Activated naive CD4-positive, alpha-beta T cell (primary cell): Measurements from ENCODE around the gene CHMP4A.
"Not testable (repeated sequence)": the region's sequence is repeated elsewhere in the genome, so short reads cannot be mapped to it uniquely, and the experiment has no call there.

Source experiments
- DNase-seq, 4 experiments: peaks; one replicate each; lab custom pipeline; 2025; lab: John Stamatoyannopoulos, UW

Gene CHMP4A

DNA sequence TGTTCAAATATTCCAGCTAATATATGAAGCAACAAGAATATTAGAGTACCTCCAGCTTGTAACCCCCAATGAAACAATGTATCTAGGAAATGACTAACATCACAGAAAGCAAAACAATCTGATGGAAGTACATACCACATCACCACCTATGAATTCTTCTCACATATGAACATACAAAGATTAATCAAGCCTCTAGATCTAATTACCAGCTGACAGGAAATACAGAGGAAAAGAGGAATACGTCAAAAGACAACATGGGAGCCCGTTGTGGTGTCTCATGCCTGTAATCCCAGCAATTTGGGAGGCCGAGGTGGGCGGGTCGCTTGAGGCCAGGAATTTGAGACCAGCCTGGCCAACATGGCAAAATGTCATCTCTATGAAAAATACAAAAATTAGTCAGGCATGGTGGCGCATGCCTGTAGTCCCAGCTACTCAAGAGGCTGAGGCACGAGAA is 11.4 kb upstream of the CHMP4A start:
- no peak for DNase-seq

DNA sequence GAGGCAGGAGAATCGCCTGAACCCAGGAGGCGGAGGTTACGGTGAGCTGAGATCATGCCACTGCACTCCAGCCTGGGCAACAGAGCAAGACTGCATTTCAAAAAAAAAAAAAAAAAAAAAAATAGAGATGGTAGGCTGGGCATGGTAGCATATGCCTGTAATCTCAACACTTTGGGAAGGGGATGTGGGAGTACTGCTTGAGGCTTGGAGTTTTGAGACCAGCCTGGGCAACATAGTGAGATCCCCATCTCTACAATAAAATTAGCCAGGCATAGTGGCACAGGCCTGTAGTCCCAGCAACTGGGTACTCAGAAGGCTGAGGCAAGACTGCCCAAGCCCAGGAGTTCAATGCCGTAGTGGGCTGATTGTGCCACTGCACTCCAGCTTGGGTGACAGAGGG is 9.7 kb upstream of the CHMP4A start:
- DNase-seq: not testable (repeated sequence)

- no peak for DNase-seq
Measured at GRCh38 chr14:24219521-24219920, 6.2 kb upstream of the CHMP4A start.

DNA sequence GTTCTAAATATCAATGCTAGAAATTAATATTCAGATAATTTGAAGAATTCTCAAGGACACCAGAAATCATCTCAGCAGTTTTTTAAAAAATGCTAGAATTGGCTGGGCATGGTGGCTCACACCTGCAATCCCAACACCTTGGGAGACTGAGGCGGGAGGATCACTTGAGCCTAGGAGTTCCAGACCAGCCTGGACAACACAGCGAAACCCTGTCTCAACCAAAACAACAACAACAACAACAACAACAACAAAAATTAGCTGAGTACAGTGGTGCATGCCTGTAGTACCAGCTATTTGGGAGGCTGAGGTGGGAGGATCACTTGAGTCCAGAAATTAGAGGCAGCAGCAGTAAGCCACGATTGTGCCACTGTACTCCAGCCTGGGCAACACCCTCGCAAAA is 5.8 kb upstream of the CHMP4A start:
- no peak for DNase-seq

DNA sequence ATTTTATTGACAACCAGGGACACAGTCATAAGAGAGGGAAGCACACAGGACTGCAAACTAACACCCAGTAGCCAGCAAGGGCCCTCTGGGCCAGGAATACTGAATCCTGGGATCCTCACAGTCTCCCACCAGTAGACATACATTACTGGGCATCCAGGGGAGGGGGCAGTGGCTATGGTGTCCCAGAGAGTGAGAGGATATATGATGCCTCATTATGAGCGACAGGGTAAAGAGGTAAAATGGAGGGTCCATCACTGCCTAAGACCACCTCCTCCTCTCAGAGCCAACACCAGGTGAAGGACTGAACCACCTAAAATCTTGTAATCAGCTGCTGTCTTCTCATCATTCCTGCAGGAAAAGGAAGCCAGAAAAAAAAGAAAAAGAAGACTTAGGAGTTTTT is 3.6 kb upstream of the CHMP4A start:
- DNase-seq: not testable (repeated sequence)

DNA sequence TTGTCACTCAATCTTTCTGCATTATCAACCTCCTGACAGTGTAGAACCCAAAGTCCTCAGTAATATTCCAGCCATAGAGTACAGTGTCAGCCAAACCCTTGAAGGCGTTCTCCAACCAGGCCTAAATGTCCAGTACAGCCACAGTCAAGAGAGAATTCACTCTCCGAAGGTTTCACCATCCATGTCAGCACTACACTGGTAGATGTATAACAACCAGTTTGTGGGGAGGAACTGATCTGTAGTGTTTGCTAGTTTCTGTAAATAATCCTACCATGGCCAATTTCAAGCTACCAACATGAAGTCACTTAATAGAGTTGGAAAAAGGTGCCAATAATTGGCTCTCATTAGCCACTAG is 3.0 kb upstream of the CHMP4A start:
- no peak for DNase-seq

DNA sequence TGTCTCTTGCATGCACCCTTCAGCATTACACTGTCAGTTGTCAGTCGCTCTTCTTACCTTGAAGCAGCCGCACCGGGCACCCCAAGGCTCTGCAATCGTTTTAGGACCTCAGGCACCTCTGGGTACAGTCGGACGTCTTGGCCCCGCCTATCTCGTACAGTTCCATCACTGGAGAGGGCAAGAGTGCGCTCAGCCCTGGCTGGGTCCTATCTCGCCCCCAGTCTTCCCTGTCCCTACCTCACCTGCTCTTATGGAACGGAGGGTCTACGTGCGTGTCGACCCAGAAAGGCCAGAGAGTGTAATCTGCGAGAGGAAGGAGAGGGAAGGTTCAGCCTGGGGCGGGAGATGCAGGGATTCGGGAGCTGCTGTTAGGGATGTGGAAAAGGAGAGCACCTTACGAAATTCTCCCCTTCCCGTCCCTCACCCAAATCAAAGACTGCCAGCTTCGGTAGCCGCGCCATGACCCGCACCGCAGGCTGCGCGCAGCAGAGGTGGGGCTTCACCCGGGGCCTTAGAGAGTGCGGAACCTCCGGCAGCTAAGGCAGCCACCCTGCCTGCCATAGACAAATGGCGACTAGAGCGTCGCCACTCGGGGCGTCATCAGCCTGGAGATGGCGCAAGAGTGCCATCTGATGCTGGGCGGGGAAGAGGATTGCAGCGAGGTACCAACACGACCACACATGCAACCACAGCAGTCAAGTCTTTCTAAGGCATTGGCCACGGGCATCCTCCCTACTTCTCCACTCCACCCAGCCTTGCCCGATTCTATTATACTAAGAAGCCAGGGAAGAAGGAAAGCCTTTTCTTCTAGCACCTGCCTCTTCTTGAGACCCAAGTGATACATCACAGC is 2.4 kb upstream of the CHMP4A start, which contains the start of gene MDP1:
MDP1 (minus strand) TSS at position 572 of the 850 bp plus-strand sequence; CDS start at position 461, 111 bp downstream.
- DNase-seq: peak; percentile 52 to 82 (median 66)

DNA sequence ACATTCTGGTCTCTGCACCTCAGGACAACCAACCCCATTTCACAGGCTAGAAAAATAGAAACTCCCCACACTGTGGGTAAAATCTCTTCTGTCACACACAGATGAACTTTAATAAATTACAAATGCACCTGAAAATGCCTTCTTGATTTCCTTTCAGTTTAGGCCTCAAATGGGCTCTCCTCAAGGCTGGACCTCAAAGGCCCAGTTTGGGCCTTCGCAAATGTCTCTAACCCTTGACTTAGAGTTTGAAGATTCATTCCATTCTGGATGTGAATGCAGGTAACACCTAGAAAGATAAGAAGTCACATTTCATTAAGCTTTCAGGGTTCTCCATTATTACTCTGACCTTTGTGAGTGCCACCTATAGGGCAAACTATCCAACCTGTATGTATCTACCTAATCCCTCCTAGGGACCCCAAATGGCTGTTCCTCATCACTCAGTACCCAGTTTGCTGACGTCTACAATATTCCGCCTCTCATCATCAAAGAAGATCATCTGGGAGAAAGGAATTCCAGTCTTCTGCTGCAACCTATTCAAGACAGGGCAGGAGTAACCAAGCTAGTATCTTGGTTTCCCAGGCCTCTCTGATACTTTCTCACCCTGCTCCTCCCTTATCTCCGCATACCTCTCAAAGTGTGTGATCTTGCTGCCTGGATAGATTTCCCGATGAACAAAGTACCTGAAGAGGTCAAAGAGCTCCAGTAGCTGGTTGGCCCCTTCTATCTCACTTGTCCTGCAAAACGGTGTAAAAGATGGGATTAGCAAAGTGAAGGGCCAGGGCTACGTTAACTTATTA is 776 bp upstream of the CHMP4A start:
- no peak for DNase-seq

GRCh38 chr14:24211311-24211710 is 2.0 kb downstream of the CHMP4A start:
- no peak for DNase-seq

GRCh38 chr14:24207625-24208024 is 5.7 kb downstream of the CHMP4A start:
- no peak for DNase-seq

DNA sequence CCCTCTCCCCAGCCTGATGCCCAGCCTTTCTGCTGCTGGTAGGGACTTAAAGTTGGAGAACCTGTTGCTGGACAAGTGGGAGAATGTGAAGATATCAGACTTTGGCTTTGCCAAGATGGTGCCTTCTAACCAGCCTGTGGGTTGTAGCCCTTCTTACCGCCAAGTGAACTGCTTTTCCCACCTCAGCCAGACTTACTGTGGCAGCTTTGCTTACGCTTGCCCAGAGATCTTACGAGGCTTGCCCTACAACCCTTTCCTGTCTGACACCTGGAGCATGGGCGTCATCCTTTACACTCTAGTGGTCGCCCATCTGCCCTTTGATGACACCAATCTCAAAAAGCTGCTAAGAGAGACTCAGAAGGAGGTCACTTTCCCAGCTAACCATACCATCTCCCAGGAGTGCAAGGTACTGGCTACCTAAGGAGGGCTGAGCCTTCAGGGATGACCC is 6.2 kb downstream of the CHMP4A start:
- DNase-seq: no peak

- DNase-seq: no peak
Measured at GRCh38 chr14:24206260-24207103, 6.8 kb downstream of the CHMP4A start.

DNA sequence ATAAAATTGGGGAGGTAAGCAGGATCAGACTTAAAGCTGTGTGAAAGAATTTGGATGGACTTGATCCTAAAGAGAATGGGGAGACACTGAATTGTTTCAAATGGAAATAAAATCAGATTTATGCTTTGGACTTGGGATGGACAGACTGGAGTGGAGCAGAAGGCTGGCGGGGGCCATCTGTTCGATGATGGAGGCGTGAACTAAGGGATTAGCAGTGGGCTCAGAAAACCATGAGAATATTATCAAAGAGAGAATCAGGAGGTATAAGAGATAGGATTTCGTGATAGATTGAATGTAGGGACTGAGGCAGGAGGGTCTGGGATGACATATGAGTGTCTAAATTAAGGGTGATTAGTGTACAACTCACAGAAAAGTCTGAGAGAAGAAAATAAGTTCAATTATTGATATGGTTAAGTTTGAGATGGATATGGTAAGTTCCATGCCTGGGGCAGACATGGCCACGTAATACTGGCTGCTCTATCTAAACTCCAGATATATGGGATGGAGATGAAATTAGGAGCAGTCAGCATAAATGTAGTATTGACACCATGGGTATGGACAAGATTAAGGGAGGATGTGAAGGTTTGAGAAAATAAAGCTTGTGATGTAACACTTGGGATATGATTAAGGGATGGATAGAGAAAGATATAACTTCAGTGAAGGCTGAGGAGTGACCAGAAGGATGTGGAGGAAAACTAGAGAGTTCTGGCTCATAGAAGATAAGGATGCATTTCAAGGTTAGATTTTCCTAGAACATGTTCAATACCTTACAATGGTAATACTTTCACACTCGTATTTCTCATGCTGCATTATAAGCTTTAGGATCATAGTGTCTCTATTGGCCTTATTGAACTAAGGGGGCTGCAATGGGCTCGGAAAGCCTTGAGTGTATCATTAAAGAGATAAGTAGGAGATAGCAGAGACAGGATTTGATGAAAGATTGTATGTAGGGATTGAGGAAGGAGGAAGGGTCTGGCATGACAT is 8.8 kb downstream of the CHMP4A start:
- no peak for DNase-seq

GRCh38 chr14:24203249-24203886 is 9.9 kb downstream of the CHMP4A start:
- not testable (repeated sequence) for DNase-seq

GRCh38 chr14:24202538-24202937 is 10.8 kb downstream of the CHMP4A start:
- not testable (repeated sequence) for DNase-seq

- DNase-seq: no peak
Measured at GRCh38 chr14:24198814-24199524, 14.3 kb downstream of the CHMP4A start.

DNA sequence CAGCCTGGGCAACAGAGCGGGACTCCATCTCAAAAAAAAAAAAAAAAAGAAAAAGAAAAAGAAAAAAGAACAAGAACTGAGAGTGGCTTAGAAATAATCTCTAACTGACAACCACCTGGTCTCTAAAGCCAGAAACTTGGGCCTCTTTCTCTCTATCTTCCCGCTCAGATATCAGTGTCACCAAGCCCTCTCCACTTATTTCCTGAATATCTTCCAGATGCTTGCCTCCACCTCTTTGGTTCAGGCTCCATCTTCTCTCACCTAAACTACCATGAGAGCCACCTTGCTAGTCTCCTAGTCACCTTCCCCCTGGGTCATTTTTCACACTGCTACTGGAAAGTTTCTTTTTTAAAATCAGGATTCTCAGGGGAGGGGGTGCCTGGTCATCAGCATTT is 16.2 kb downstream of the CHMP4A start:
- no peak for DNase-seq

- DNase-seq: no peak
Measured at GRCh38 chr14:24196071-24197055, 16.9 kb downstream of the CHMP4A start.
